ENCODE measurements around the gene ABCA5. TPM values are rescaled to one million over a fixed set of nuclear protein-coding genes. Genes with fewer than 3 reads are reported as not detected.
A peak's percentile ranks its signal among the peaks of the same experiment; 100 is the strongest.

Gene ABCA5
- total and polyA plus RNA-seq, 7 experiments from 2014 or later = 6.0 to 49.9 (median 34.5) TPM

DNA sequence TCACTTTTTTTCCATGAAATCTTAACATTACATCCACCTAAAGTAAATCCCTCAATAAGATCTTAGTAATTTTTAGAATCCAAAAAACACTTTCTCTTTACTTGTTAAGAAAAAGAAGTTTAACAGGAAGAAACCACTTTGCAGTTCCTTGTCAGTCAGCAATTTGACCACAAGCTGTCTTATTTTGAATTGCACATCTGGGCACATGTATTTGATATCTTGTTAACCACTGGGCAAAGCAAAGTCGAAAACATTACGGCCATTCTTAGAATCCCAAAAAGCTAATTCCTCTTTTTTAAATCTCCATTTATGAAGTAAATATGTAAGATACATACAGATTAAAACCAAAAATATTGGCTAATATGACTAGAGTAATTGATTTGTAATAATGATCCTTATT, 99.4 kb downstream of the ABCA5 start:
- Histone ChIP-seq H3K27ac (ENCODE audit: low read depth, low read length) (no peak overlapping the region), H3K4me1 (ENCODE audit: control insufficient read depth in 2 of 2, insufficient read depth in 2 of 2, low read length in 2 of 2) (no peaks in the 10 kb centered on the region), H3K27me3 (ENCODE audit: control insufficient read depth in 2 of 2, insufficient read depth in 2 of 2, low read length in 2 of 2) (no peaks in the 10 kb centered on the region), H3K9me3 (ENCODE audit: control insufficient read depth in 2 of 3, low read length in 3 of 3) (peaks cover 0 to 10% (median under 1%) of the 10 kb centered on the region in 3 experiments), H3K36me3 (ENCODE audit: control insufficient read depth in 2 of 3, insufficient read depth in 3 of 3, low read length in 3 of 3) (no peaks in the 10 kb centered on the region), H3K4me3 (ENCODE audit: low read length) (no peak overlapping the region)
- Mint-ChIP-seq H3K9me3 (peaks cover 0 to 26% (median 12%) of the 10 kb centered on the region in 11 donors), H3K27me3 (peaks cover 0 to 13% (median 0%) of the 10 kb centered on the region in 5 donors), H3K4me3 (no peak overlapping the region), H3K4me1 (peaks cover 0 to 22% (median 11%) of the 10 kb centered on the region in 7 donors), H3K27ac (no peak overlapping the region), H3K36me3 (peaks cover 0 to 9% (median 5%) of the 10 kb centered on the region in 5 donors)
- intact Hi-C loops (cut with micrococcal nuclease) = no loop called here
- POLR2A ChIA-PET = no interaction called here
- ATAC-seq (no peak), DNase-seq (no peak)
- CTCF ChIA-PET = interaction anchor here (0.6 kb wide), 1 partner anchor 35 kb away, joined by 4 read pairs; no protein-coding TSS in a partner anchor

DNA sequence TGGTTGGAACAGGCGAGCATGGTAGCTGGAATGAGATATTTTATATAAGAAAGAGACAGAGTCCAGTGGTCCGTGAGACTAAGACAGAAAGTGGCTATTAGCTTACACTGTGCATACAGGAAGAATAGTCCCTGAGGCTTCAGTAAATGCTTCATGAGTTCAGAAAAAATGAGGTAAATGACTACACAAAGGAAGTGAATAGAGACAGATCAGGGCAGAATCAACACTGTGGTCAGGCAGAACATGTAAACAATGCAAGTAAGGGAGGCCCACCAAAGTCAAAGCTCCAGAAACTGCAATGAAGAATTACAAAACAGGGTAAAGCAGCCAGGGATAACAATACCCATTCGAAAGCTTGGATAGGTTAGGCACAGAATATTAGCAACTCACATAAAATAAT, 103.1 kb downstream of the ABCA5 start:
- intact Hi-C loops (cut with micrococcal nuclease) = no loop called here
- no peaks in the 10 kb centered on the region for H3K36me3 ChIP-seq (ENCODE audit: control insufficient read depth in 2 of 3, insufficient read depth in 3 of 3, low read length in 3 of 3)
- Mint-ChIP-seq H3K36me3 (peaks cover 0 to 26% (median 11%) of the 10 kb centered on the region in 5 donors), H3K4me1 (peaks cover 0 to 22% (median 11%) of the 10 kb centered on the region in 7 donors), H3K9me3 (peaks cover 0 to 1% (median 0%) of the 10 kb centered on the region in 11 donors), H3K27me3 (peaks cover 0 to 8% (median 0%) of the 10 kb centered on the region in 5 donors), H3K4me3 (no peak overlapping the region), H3K27ac (no peak overlapping the region)
- no peaks in the 10 kb centered on the region for H3K9me3 ChIP-seq (ENCODE audit: control insufficient read depth in 2 of 3, low read length in 3 of 3)
- H3K4me3 ChIP-seq (ENCODE audit: low read length) = no peak overlapping the region
- no peak overlapping the region for H3K27ac ChIP-seq (ENCODE audit: low read depth, low read length)
- H3K4me1 ChIP-seq (ENCODE audit: control insufficient read depth in 2 of 2, insufficient read depth in 2 of 2, low read length in 2 of 2) = no peaks in the 10 kb centered on the region
- ChIA-PET CTCF (interaction anchor here (0.8 kb wide), 1 partner anchor 23 kb away, joined by 3 read pairs; no protein-coding TSS in a partner anchor), POLR2A (no interaction called here)
- no peaks in the 10 kb centered on the region for H3K27me3 ChIP-seq (ENCODE audit: control insufficient read depth in 2 of 2, insufficient read depth in 2 of 2, low read length in 2 of 2)
- no peak for ATAC-seq
- no peak for DNase-seq

DNA sequence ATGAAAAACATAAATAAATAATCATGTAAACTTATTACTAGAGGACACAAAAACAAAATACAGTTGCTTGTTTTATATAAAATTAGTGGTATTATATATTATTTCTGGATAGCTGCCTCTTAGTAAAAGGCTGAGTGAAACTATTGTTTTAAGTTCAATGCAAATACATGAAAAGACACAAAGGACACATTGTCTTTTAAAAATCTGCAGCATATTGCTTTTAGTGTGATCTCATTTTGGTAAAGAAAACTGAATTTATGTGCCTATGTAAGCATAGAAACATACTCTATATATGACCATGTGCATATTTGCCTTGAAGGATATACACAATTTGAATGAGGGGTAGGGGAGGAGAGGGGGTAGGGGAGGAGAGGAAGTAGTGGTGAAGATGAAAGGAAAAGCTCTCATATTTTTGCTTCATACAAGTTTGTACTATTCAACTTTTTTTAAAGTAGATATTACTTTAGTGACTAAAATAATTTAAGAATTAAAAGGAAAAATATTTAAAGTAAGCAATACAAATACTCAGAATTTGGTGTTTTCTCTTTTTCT, 104.2 kb downstream of the ABCA5 start:
- ChIA-PET CTCF (no interaction called here), POLR2A (interaction anchor here (1.0 kb wide), 1 partner anchor 104 kb away, joined by 3 read pairs; the partner anchor contains the start of gene ABCA5)
- no peak overlapping the region for H3K4me3 ChIP-seq (ENCODE audit: low read length)
- no peaks in the 10 kb centered on the region for H3K36me3 ChIP-seq (ENCODE audit: control insufficient read depth in 2 of 3, insufficient read depth in 3 of 3, low read length in 3 of 3)
- peaks cover 0 to 1% (median 0%) of the 10 kb centered on the region in 11 donors for H3K9me3 Mint-ChIP-seq
- DNase-seq = peak in 2 of 9 donors; percentile 4 to 14
- intact Hi-C loops (cut with micrococcal nuclease) = no loop called here
- H3K27ac ChIP-seq (ENCODE audit: low read depth, low read length) = no peak overlapping the region
- H3K27ac Mint-ChIP-seq = no peak overlapping the region
- H3K27me3 Mint-ChIP-seq = peaks cover 0 to 4% (median 0%) of the 10 kb centered on the region in 5 donors
- H3K36me3 Mint-ChIP-seq = peaks cover 0 to 31% (median 11%) of the 10 kb centered on the region in 5 donors
- no peak for ATAC-seq
- H3K4me3 Mint-ChIP-seq = no peak overlapping the region
- H3K9me3 ChIP-seq (ENCODE audit: control insufficient read depth in 2 of 3, low read length in 3 of 3) = no peaks in the 10 kb centered on the region
- H3K4me1 Mint-ChIP-seq = peaks cover 0 to 21% (median 11%) of the 10 kb centered on the region in 7 donors
- no peaks in the 10 kb centered on the region for H3K27me3 ChIP-seq (ENCODE audit: control insufficient read depth in 2 of 2, insufficient read depth in 2 of 2, low read length in 2 of 2)
- H3K4me1 ChIP-seq (ENCODE audit: control insufficient read depth in 2 of 2, insufficient read depth in 2 of 2, low read length in 2 of 2) = no peaks in the 10 kb centered on the region

DNA sequence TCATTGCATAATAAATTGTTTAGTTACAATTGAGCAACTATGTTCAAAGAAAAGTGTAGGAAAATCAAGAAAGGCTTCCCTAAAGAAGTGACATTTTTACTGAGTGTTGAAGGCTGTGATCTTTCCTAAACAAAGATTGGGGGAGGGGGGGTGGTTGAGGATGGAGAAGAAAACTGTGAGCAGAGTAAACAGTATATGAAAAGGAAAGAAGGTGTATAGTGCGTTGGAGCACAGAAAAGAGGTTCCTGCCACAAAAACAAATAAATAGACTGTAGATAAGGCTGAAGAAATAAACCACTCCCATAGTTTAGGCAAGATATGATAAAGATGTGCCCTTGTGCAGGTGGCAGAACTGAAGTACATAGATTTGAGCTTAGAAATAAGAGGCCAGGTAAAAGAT, 106.8 kb downstream of the ABCA5 start:
- Histone ChIP-seq H3K9me3 (ENCODE audit: control insufficient read depth in 2 of 3, low read length in 3 of 3) (no peaks in the 10 kb centered on the region), H3K27me3 (ENCODE audit: control insufficient read depth in 2 of 2, insufficient read depth in 2 of 2, low read length in 2 of 2) (no peaks in the 10 kb centered on the region), H3K4me3 (ENCODE audit: low read length) (no peak overlapping the region), H3K4me1 (ENCODE audit: control insufficient read depth in 2 of 2, insufficient read depth in 2 of 2, low read length in 2 of 2) (no peaks in the 10 kb centered on the region), H3K27ac (ENCODE audit: low read depth, low read length) (no peak overlapping the region), H3K36me3 (ENCODE audit: control insufficient read depth in 2 of 3, insufficient read depth in 3 of 3, low read length in 3 of 3) (no peaks in the 10 kb centered on the region)
- Mint-ChIP-seq H3K9me3 (peaks cover 0 to 1% (median 0%) of the 10 kb centered on the region in 11 donors), H3K27ac (no peak overlapping the region), H3K4me1 (peaks cover 0 to 16% (median 9%) of the 10 kb centered on the region in 7 donors), H3K36me3 (peaks cover 0 to 26% (median 11%) of the 10 kb centered on the region in 5 donors), H3K27me3 (no peaks in the 10 kb centered on the region), H3K4me3 (no peak overlapping the region)
- POLR2A ChIA-PET = no interaction called here
- CTCF ChIA-PET = no interaction called here
- ATAC-seq (no peak), DNase-seq (no peak)
- intact Hi-C loops (cut with micrococcal nuclease) = no loop called here

DNA sequence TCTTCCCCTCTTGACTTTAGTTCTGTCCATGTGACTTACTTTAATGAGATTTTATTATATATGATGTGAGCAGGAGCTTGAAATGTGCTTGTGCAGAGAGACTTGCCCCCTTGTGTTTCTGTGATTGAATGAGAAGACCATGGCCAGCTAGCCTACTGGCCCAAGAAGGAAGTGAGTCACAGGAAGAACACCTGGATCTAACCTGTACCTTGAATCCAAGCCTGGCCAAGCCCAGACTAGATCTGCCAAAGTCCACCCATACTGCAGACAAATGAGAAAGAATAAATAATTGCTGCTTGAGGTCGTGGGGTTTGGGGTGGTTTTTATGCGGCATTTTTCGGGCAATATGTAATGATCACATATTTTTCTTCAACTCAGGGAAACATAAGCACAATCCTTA, 107.9 kb downstream of the ABCA5 start:
- no peaks in the 10 kb centered on the region for H3K36me3 ChIP-seq (ENCODE audit: control insufficient read depth in 2 of 3, insufficient read depth in 3 of 3, low read length in 3 of 3)
- ChIA-PET CTCF (interaction anchor here (0.7 kb wide), 1 partner anchor 760 kb away, joined by 3 read pairs; no protein-coding TSS in a partner anchor), POLR2A (no interaction called here)
- no peak for DNase-seq
- H3K4me1 ChIP-seq (ENCODE audit: control insufficient read depth in 2 of 2, insufficient read depth in 2 of 2, low read length in 2 of 2) = no peaks in the 10 kb centered on the region
- peaks cover 0 to 14% (median 7%) of the 10 kb centered on the region in 7 donors for H3K4me1 Mint-ChIP-seq
- peaks cover 0 to 1% (median 0%) of the 10 kb centered on the region in 11 donors for H3K9me3 Mint-ChIP-seq
- H3K4me3 Mint-ChIP-seq = no peak overlapping the region
- intact Hi-C loops (cut with micrococcal nuclease) = no loop called here
- H3K27ac Mint-ChIP-seq = no peak overlapping the region
- H3K27me3 ChIP-seq (ENCODE audit: control insufficient read depth in 2 of 2, insufficient read depth in 2 of 2, low read length in 2 of 2) = no peaks in the 10 kb centered on the region
- H3K4me3 ChIP-seq (ENCODE audit: low read length) = no peak overlapping the region
- H3K36me3 Mint-ChIP-seq = peaks cover 0 to 26% (median 11%) of the 10 kb centered on the region in 5 donors
- no peaks in the 10 kb centered on the region for H3K9me3 ChIP-seq (ENCODE audit: control insufficient read depth in 2 of 3, low read length in 3 of 3)
- no peak for ATAC-seq
- H3K27me3 Mint-ChIP-seq = no peaks in the 10 kb centered on the region
- H3K27ac ChIP-seq (ENCODE audit: low read depth, low read length) = no peak overlapping the region

DNA sequence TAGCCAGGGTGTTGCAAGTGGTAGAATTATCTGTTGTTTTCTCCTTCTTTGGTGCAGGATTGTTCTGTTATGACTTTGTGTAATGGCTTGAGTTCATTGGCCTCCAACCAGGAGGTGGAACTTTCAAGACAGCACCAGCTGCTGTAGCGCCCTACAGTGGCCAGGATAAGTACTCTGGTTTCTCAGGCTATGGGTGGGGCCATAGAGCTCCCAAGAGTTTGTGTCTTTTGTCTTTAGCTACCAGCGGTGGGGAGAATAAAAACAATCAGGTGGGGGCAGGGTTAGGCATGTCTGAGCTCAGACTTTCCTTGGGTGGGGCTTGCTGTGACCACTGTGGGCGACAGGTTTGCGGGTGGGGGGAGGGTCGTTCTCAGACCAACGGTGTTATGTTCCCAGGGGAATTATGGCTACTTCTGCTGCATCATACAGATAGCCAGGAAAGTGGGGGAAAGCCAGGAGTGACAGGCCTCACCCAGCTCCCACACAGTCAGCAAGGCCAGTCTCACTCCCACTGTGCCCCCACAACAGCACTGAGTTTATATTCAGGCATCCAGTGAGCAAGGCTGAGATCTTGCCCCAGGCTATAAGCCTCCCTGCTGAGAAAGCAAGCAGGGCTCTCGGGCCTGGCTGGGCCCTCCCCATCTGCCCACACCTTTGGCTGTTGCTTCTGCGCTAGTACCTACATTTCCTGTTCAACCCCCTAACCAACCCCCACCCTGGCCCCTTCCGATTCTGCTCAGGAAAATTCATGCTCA, 113.7 kb downstream of the ABCA5 start:
- Mint-ChIP-seq H3K36me3 (peaks cover 0 to 14% (median 10%) of the 10 kb centered on the region in 5 donors), H3K4me3 (no peak overlapping the region), H3K9me3 (peaks cover 0 to 5% (median 0%) of the 10 kb centered on the region in 11 donors), H3K27ac (no peak overlapping the region), H3K27me3 (no peaks in the 10 kb centered on the region), H3K4me1 (no peaks in the 10 kb centered on the region)
- ChIA-PET POLR2A (no interaction called here), CTCF (no interaction called here)
- no peak overlapping the region for H3K27ac ChIP-seq (ENCODE audit: low read depth, low read length)
- no peaks in the 10 kb centered on the region for H3K9me3 ChIP-seq (ENCODE audit: control insufficient read depth in 2 of 3, low read length in 3 of 3)
- no peaks in the 10 kb centered on the region for H3K36me3 ChIP-seq (ENCODE audit: control insufficient read depth in 2 of 3, insufficient read depth in 3 of 3, low read length in 3 of 3)
- ATAC-seq (no peak), DNase-seq (no peak)
- no peak overlapping the region for H3K4me3 ChIP-seq (ENCODE audit: low read length)
- no peaks in the 10 kb centered on the region for H3K4me1 ChIP-seq (ENCODE audit: control insufficient read depth in 2 of 2, insufficient read depth in 2 of 2, low read length in 2 of 2)
- intact Hi-C loops (cut with micrococcal nuclease) = no loop called here
- H3K27me3 ChIP-seq (ENCODE audit: control insufficient read depth in 2 of 2, insufficient read depth in 2 of 2, low read length in 2 of 2) = no peaks in the 10 kb centered on the region
